Calu3 (cell line): ENCODE data around the gene BMPR1B. TPM values are rescaled to one million over a fixed set of nuclear protein-coding genes. Genes with fewer than 3 reads are reported as not detected.

Experiments used
- BruUV-seq: library from RNA; stranded (reverse); fragments of 400-500 nt; replicated peaks from 2 replicates; lab custom pipeline; 2021; lab: Mats Ljungman, UMichigan
- CTCF ChIA-PET: fragments of 300-600 bp; sonication (Branson Sonifier 250); formaldehyde crosslinking; loops from one replicate; lab custom pipeline; 2022; ENCODE audit warnings: antibody characterized with exemption; lab: Charles Lee
- DNase-seq: peaks from one replicate; pipeline ENCODE4 v3.0.0; 2022
- H3K27ac Mint-ChIP-seq: one replicate; pipeline ENCODE4 v1.8.0; 2022; ENCODE audit warnings: mixed read lengths; ENCODE audit not compliant: unreplicated experiment
- H3K27me3 Mint-ChIP-seq: one replicate; pipeline ENCODE4 v1.8.0; 2022; ENCODE audit warnings: mixed read lengths; ENCODE audit not compliant: unreplicated experiment
- H3K36me3 Mint-ChIP-seq: one replicate; pipeline ENCODE4 v1.8.0; 2022; ENCODE audit warnings: mild to moderate bottlenecking, moderate library complexity, mixed read lengths; ENCODE audit not compliant: insufficient read depth, unreplicated experiment
- H3K4me1 Mint-ChIP-seq: one replicate; pipeline ENCODE4 v1.8.0; 2022; ENCODE audit warnings: mild to moderate bottlenecking, low read depth, mixed read lengths; ENCODE audit not compliant: unreplicated experiment
- H3K4me3 Mint-ChIP-seq: one replicate; pipeline ENCODE4 v1.8.0; 2022; ENCODE audit warnings: mild to moderate bottlenecking, low read depth, moderate library complexity, mixed read lengths; ENCODE audit not compliant: unreplicated experiment
- H3K9me3 Mint-ChIP-seq: one replicate; pipeline ENCODE4 v1.8.0; 2022; ENCODE audit warnings: low read depth, mixed read lengths; ENCODE audit not compliant: unreplicated experiment
- intact Hi-C: fragments of 100-400 bp; cut with micrococcal nuclease; formaldehyde crosslinking; loops from one replicate; pipeline ENCODE4 v1.10.0; 2022; ENCODE audit not compliant: unreplicated experiment
- total RNA-seq: library from RNA; stranded (reverse); gene quantifications from 2 replicates; pipeline ENCODE4 v1.2.3, GENCODE V29; 2022
- TF ChIP-seq, protein P1 (sequence below): fragments of 200-600 bp; IDR thresholded peaks from one replicate; pipeline ENCODE4 v1.8.0; 2022; ENCODE audit warnings: antibody characterized with exemption; ENCODE audit not compliant: unreplicated experiment

BMPR1B gene
- total RNA-seq, 1 experiment from 2014 or later, result 9.2 TPM

DNA sequence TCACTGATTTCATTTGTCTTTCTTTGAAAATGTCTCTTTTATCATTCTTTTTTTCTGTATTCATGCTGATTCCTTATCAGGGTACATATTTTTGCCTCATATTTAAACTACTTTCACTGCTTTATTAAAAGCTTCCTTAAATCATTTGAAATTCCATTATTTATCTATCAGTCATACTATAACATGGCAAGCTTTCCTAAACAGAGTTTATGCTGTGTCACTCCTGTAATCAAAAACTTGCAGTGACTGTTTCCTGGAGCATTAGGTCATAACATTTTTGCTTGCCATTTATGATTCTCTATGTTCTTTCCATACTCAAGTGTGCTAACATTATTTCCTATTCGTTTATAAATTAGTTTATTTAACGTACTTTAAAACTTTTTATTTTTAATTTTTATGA lies 203.7 kb downstream of the BMPR1B start:
- peaks cover 3% of the 10 kb centered on the region for H3K9me3 Mint-ChIP-seq
- TF ChIP-seq, protein P1, sequence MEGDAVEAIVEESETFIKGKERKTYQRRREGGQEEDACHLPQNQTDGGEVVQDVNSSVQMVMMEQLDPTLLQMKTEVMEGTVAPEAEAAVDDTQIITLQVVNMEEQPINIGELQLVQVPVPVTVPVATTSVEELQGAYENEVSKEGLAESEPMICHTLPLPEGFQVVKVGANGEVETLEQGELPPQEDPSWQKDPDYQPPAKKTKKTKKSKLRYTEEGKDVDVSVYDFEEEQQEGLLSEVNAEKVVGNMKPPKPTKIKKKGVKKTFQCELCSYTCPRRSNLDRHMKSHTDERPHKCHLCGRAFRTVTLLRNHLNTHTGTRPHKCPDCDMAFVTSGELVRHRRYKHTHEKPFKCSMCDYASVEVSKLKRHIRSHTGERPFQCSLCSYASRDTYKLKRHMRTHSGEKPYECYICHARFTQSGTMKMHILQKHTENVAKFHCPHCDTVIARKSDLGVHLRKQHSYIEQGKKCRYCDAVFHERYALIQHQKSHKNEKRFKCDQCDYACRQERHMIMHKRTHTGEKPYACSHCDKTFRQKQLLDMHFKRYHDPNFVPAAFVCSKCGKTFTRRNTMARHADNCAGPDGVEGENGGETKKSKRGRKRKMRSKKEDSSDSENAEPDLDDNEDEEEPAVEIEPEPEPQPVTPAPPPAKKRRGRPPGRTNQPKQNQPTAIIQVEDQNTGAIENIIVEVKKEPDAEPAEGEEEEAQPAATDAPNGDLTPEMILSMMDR, result no peak
- BruUV-seq, result no TSS peak
- no peak overlapping the region for H3K4me3 Mint-ChIP-seq
- peaks cover 8% of the 10 kb centered on the region for H3K4me1 Mint-ChIP-seq
- H3K36me3 Mint-ChIP-seq, result no peaks in the 10 kb centered on the region
- no peak for DNase-seq
- CTCF ChIA-PET, result no interaction called here
- no peaks in the 10 kb centered on the region for H3K27me3 Mint-ChIP-seq
- peak overlapping the region; percentile 61 for H3K27ac Mint-ChIP-seq
- intact Hi-C loops, result no loop called here

- H3K4me1 Mint-ChIP-seq, result peaks cover 8% of the 10 kb centered on the region
- intact Hi-C loops, result no loop called here
- CTCF ChIA-PET, result no interaction called here
- TF ChIP-seq, protein P1, result no peak
- H3K4me3 Mint-ChIP-seq, result no peak overlapping the region
- BruUV-seq, result no TSS peak
- H3K27ac Mint-ChIP-seq, result peak overlapping the region; percentile 7
- peaks cover 3% of the 10 kb centered on the region for H3K9me3 Mint-ChIP-seq
- no peaks in the 10 kb centered on the region for H3K27me3 Mint-ChIP-seq
- no peak for DNase-seq
- no peaks in the 10 kb centered on the region for H3K36me3 Mint-ChIP-seq
These were observed 204.7 kb downstream of the BMPR1B start for GRCh38 chr4:94962484-94962883.

DNA sequence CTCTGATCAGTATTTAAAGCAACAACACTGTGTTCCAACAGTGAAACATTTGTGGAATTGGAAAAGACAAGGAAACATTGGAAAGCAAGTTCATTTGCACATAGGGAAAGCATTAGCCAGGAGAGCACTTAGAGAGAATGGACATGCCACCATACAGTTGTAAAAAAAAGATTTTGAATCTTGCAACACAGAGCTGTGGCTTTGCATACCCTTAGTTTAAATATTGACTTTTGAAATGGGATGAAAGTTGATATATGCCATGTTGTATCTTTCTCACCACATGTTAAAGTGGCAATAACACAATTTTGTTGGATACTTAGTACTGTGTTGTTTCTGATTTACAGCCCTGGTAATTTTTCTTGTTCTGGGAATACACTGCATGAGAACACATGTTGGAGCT lies 208.1 kb downstream of the BMPR1B start:
- intact Hi-C loops, result no loop called here
- Mint-ChIP-seq H3K36me3 (no peaks in the 10 kb centered on the region), H3K27ac (no peak overlapping the region), H3K4me3 (no peak overlapping the region), H3K9me3 (peaks cover 3% of the 10 kb centered on the region), H3K27me3 (no peaks in the 10 kb centered on the region), H3K4me1 (peaks cover 16% of the 10 kb centered on the region)
- no peak for DNase-seq
- TF ChIP-seq, protein P1, result no peak
- BruUV-seq, result no TSS peak
- CTCF ChIA-PET, result no interaction called here

DNA sequence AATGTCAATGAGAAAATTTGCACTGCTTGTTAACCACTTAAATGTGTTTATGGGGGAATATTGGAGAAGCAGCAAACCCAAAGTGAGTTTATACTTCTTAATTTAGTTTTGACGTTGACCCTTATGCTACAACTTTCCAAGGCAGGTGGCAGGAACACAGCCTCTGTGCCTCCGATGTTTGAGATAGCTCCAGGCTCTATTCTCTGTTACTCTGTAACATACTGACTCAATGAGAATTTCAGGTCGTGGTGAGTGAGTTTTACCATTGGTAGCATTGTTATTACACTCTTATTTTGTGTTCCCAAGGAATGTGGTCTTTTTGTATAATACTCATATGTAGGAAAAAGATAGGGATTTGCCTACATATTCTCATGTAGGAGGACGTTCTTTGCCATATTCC lies 210.7 kb downstream of the BMPR1B start:
- H3K27me3 Mint-ChIP-seq, result no peaks in the 10 kb centered on the region
- DNase-seq, result no peak
- intact Hi-C loops, result no loop called here
- H3K36me3 Mint-ChIP-seq, result no peaks in the 10 kb centered on the region
- TF ChIP-seq, protein P1, result no peak
- CTCF ChIA-PET, result no interaction called here
- H3K27ac Mint-ChIP-seq, result no peak overlapping the region
- peaks cover 16% of the 10 kb centered on the region for H3K4me1 Mint-ChIP-seq
- H3K9me3 Mint-ChIP-seq, result no peaks in the 10 kb centered on the region
- H3K4me3 Mint-ChIP-seq, result no peak overlapping the region
- no TSS peak for BruUV-seq
